GM12873 (cell line): ENCODE measurements around the gene TNIP1.

Experiments
- CTCF ChIP-seq: IDR thresholded peaks from 2 replicates; pipeline ENCODE4 v1.5.1; 2012; ENCODE audit warnings: low read depth, mild to moderate bottlenecking, moderate library complexity, low read length, control low read depth; ENCODE audit not compliant: insufficient read depth; ENCODE audit errors: missing control alignments

TNIP1 gene

GRCh38 chr5:151055336-151055735 is 25.5 kb downstream of the TNIP1 start:
- TF ChIP-seq CTCF: no peak

DNA sequence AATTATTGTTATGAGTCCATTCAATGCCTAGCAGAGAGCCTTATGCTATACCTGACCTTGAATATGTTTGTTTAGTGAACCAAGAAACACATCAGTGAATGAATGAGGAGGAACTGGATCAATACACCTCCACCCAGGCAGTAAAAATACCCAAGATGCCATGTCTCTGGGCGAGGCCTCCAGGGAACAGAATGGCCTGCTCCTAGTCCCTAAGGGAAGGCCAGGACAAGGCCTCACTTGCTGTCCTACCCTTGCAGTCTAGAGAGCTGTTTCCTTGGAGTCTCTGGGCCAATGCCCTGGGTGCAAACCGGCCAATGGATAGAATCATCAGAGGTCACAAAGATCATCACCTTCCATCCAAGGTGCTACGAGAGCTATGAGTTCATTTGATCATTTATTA is 26.1 kb downstream of the TNIP1 start:
- no peak for TF ChIP-seq CTCF

DNA sequence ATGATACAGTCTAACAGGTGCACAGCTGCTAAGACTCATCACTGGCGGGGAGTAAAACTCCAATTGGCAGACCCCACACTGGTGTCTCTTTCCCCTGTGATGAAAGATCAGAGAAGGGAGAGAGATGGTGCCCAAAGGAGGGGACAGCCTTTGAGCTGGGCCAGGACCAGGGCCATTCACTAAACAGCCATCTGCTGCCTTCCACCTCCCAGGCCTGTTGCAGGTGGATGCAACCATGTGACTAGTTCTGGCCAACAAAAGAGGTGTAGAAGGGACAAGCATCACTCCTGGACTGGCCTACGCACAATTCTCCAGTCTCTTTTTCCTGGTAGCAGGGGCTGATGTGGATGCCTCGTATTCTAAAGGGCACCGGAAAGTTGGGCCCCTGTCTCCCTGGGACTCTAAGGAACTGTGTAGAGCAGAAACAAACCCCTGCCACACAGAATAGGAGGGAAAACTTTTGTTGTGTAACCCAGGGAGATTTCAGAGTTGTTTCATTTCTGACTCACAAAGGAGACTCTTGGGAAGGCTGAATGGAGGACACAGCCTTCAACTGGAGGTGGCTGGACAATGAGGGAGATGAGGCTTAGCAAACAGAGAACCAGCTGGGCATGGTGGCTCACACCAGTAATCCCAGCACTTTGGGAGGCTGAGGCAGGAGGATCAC is 26.9 kb downstream of the TNIP1 start:
- TF ChIP-seq CTCF: no peak

- no peak for TF ChIP-seq CTCF
These were observed 28.0 kb downstream of the TNIP1 start for GRCh38 chr5:151052836-151053235.

GRCh38 chr5:151051931-151052608 is 28.8 kb downstream of the TNIP1 start:
- TF ChIP-seq CTCF: no peak

DNA sequence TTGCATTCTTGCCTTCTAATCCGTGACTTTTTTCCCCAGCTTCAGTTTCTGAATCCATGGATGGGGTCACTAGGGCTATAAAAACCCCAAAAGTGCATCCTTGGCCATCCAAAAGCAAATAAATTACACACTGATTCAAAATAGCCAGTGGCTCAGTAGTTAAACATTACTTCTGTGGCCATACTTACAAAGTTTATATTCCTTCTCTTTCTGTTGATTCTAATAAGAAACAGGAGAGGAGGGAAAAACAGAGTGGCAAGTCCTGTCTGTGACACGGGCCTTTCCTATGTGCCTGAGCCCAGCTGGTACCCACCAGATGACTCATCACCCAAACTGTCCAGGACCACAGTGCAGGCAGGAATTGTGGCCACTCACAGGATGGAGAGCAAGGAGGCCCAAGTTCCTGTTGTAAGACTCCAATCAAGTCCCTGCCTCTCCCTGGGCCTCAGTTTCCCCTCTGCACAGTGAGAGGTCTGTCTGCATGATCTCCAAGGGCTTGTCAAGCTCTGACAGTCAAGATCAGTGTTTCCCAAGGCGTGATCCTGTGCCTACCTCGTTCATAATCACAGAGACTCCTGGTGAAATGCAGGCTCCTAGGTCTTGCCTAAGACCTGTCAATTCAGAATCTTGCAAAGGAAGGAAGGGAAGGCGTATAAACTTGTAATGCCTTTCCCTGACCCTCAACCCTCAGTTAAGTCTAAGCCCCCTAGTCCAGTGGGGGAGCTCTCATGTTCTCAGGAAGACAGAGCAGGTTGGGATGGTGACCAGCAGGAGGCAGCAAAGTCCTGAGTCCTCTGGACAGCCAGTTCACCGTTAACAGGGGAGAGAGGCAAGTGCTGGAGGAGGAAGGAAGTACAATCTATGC is 29.5 kb downstream of the TNIP1 start:
- peak; percentile 91 for TF ChIP-seq CTCF

GRCh38 chr5:151048526-151048925 is 32.3 kb downstream of the TNIP1 start:
- TF ChIP-seq CTCF: peak; percentile 25
